HG03039 (cell line): ENCODE results near the gene APOD.

Experiments
- ATAC-seq: cut with Tn5 transposase; IDR thresholded peaks from one replicate; pipeline ENCODE4 v1.9.1; 2021; ENCODE audit warnings: mild to moderate bottlenecking, moderate library complexity; ENCODE audit not compliant: unreplicated experiment

APOD gene

GRCh38 chr3:195555110-195555509, 28.6 kb downstream of the APOD start:
- ATAC-seq = no peak

- no peak for ATAC-seq
These were observed 29.3 kb downstream of the APOD start for GRCh38 chr3:195554458-195554857.

GRCh38 chr3:195553268-195553667, 30.5 kb downstream of the APOD start:
- ATAC-seq = no peak

GRCh38 chr3:195551381-195551978, 32.3 kb downstream of the APOD start:
- ATAC-seq = no peak

- no peak for ATAC-seq
These were observed 33.0 kb downstream of the APOD start for GRCh38 chr3:195550723-195551122.

GRCh38 chr3:195549931-195550519, 33.7 kb downstream of the APOD start:
- no peak for ATAC-seq

- ATAC-seq = no peak
These were observed 34.8 kb downstream of the APOD start for GRCh38 chr3:195548987-195549386.

- ATAC-seq = no peak
These were observed 35.2 kb downstream of the APOD start for GRCh38 chr3:195548501-195548900.

GRCh38 chr3:195548006-195548405, 35.7 kb downstream of the APOD start:
- ATAC-seq = no peak

- no peak for ATAC-seq
These were observed 37.6 kb downstream of the APOD start for GRCh38 chr3:195546130-195546560.

- ATAC-seq = no peak
These were observed 39.1 kb downstream of the APOD start for GRCh38 chr3:195544634-195545033.

- ATAC-seq = no peak
These were observed 39.6 kb downstream of the APOD start for GRCh38 chr3:195544230-195544536.

- ATAC-seq = no peak
These were observed 40.1 kb downstream of the APOD start for GRCh38 chr3:195543500-195544229.

GRCh38 chr3:195542698-195543499, 40.8 kb downstream of the APOD start, which contains the start of gene PPP1R2:
PPP1R2 (minus strand) TSS chr3:195543325; CDS start chr3:195543025, 300 bp downstream.
- peak; percentile 77 for ATAC-seq

- ATAC-seq = no peak
These were observed 41.4 kb downstream of the APOD start for GRCh38 chr3:195542316-195542697.

GRCh38 chr3:195540511-195540910, 43.2 kb downstream of the APOD start:
- no peak for ATAC-seq

- ATAC-seq = no peak
These were observed 43.7 kb downstream of the APOD start for GRCh38 chr3:195540027-195540426.

- no peak for ATAC-seq
These were observed 44.3 kb downstream of the APOD start for GRCh38 chr3:195539479-195539878.

- peak; percentile 48 for ATAC-seq
These were observed 45.7 kb downstream of the APOD start for GRCh38 chr3:195537995-195538394.

- no peak for ATAC-seq
These were observed 48.4 kb downstream of the APOD start for GRCh38 chr3:195535293-195535692.

- no peak for ATAC-seq
These were observed 50.9 kb downstream of the APOD start for GRCh38 chr3:195532834-195533233.

GRCh38 chr3:195532345-195532744, 51.4 kb downstream of the APOD start:
- no peak for ATAC-seq
